Activated CD4-positive, alpha-beta T cell treated with anti-CD3 and anti-CD28 coated beads for 36 hours (primary cell): ENCODE results near the gene MID2. TPM values are rescaled to one million over a fixed set of nuclear protein-coding genes. Genes with fewer than 3 reads are reported as not detected.
A peak's percentile ranks its signal among the peaks of the same experiment; 100 is the strongest.

Experiments
- ATAC-seq: fragments of 200-7000 bp; cut with Tn5 transposase; one replicate; pipeline ENCODE4 v1.10.0; 2021; ENCODE audit warnings: mild to moderate bottlenecking, moderate library complexity
- CTCF ChIA-PET: fragments of 350-600 bp; sonication (Branson Sonifier 250); formaldehyde crosslinking; loops from one replicate; lab custom pipeline; 2021; ENCODE audit warnings: antibody characterized with exemption; lab: Charles Lee
- POLR2A ChIA-PET: fragments of 350-600 bp; sonication (Branson Sonifier 250); formaldehyde crosslinking; loops from one replicate; lab custom pipeline; 2021; ENCODE audit warnings: antibody characterized with exemption, inconsistent platforms; lab: Charles Lee
- DNase-seq: peaks from one replicate; pipeline ENCODE4 v3.0.0-alpha.2; 2020
- H3K27ac Mint-ChIP-seq: one replicate; pipeline ENCODE4 v1.8.0; 2021; ENCODE audit warnings: mixed read lengths
- H3K27me3 Mint-ChIP-seq: one replicate; pipeline ENCODE4 v1.8.0; 2021; ENCODE audit warnings: mixed read lengths
- H3K36me3 Mint-ChIP-seq: one replicate; pipeline ENCODE4 v1.8.0; 2021; ENCODE audit warnings: low read depth, mixed read lengths
- H3K4me1 Mint-ChIP-seq: one replicate; pipeline ENCODE4 v1.8.0; 2021; ENCODE audit warnings: mixed read lengths
- H3K4me3 Mint-ChIP-seq: one replicate; pipeline ENCODE4 v1.8.0; 2021; ENCODE audit warnings: mild to moderate bottlenecking, moderate library complexity, mixed read lengths
- H3K9me3 Mint-ChIP-seq: one replicate; pipeline ENCODE4 v1.8.0; 2021; ENCODE audit warnings: low read depth, mixed read lengths
- intact Hi-C, 2 experiments: fragments of 100-400 bp; cut with DNase I in 1 of 2; cut with micrococcal nuclease in 1 of 2; formaldehyde crosslinking; loops; one replicate each; pipeline versions ENCODE4 v1.14.2 to v1.15.1; 2022 to 2024; cut with DNase I, micrococcal nuclease
- total RNA-seq, 2 experiments: library from RNA; stranded (reverse); gene quantifications; one replicate each; pipeline ENCODE4 v1.2.3, GENCODE V29; 2021

Gene MID2
- total RNA-seq, 2 experiments from 2014 or later = 7.3 to 10.1 TPM

DNA sequence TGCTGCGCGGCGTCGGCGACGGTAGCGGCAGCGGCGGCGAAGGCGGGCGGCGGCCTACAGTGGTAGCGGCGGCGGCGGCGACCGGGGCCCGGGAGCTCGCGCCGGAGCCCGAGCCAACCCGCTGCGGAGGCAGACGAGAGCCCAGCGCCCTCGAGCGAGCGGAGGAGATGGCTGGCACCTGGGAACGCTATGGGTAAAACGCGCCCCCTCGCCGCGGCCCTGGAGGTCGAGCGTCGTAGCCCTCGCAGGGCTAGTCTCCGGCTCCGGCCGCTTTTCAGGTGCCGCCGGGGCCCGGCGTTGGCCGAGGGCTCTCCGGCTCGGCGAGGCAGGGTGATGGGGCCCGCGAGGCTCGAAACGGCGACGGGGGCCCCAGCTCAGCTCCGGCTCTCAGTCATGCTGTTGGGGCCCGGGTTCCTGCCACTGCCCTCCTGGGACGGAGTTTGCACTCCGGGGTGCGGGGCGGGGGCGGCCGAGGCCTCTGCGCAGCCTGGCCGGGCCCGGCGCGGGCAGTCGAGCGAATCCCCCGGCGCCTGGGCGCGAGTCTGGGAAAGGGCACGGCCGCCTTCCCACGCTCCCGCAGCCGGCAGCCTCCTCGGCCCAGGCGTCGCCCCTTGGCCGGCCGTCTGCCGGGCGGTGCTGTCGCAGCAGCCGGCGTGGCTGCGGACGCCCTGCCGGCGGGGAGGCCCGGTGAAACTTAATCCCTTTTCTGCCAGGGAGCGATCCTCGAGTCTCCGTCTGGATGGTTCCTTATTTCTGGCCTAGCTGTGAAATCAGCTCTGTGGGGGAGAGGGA, 768 bp downstream of the MID2 start:
- Mint-ChIP-seq H3K27ac (peak overlapping the region; percentile 78), H3K9me3 (no peaks in the 10 kb centered on the region), H3K27me3 (peaks cover 4% of the 10 kb centered on the region), H3K4me3 (peak overlapping the region; percentile 75), H3K36me3 (no peaks in the 10 kb centered on the region), H3K4me1 (peaks cover 46% of the 10 kb centered on the region)
- ATAC-seq (peak; percentile 43), DNase-seq (peak; percentile 56)
- CTCF ChIA-PET = interaction anchor here (1.6 kb wide), 1 partner anchor 49 kb away, joined by 7 read pairs; the partner anchor contains the start of gene NCBP2L
- POLR2A ChIA-PET = interaction anchor here (1.8 kb wide), 1 partner anchor 19 kb away, joined by 4 read pairs; no protein-coding TSS in a partner anchor
- intact Hi-C loops = loop anchor here (1.0 to 10.0 kb wide), 8 partner anchors 19 to 266 kb away; partner anchors contain the start of genes ATG4A (in 1 of the 2), NCBP2L (in 1 of the 2) and PSMD10 (in 1 of the 2)

DNA sequence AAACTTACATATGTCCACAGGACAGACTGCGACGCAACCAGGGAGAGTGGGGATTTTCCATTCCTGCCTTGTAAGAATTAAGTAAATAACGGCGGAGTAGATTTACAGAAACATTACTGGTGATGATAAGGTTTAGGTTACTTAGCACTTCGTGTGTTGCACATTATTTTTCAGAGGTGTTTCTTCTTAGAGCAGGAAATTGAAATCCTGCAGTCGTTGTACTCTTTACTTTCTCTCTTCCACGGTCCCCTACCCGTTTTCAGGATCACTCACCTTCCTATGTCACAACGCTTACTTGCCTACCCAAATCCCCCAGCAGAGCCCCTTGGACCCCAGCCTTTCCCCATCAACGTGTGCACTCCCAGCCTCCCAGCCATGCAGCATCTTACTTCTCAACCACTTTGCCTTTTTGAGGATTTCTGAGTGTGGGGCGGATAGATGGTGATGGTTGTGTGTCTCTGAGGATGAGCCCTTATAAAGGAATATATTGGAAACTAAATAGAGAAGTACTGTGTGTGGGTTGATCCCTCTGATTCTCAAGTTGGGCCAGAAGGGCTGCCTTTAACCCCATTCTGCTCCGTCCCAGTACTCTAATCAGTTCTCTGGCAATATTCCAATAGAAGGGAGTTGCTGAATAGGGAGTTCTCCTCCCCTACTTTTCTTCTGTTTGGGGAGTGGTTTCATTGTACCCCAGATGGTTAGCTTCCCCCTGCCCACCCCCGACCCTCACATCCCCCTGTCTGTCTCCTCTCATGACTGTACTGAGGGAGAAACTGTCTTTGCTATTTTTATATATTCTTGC, 1.6 kb downstream of the MID2 start:
- Mint-ChIP-seq H3K27ac (peak overlapping the region; percentile 78), H3K27me3 (peaks cover 4% of the 10 kb centered on the region), H3K4me3 (peak overlapping the region; percentile 75), H3K4me1 (peaks cover 46% of the 10 kb centered on the region), H3K36me3 (no peaks in the 10 kb centered on the region), H3K9me3 (no peaks in the 10 kb centered on the region)
- ATAC-seq (no peak), DNase-seq (no peak)
- CTCF ChIA-PET = interaction anchor here (1.2 to 1.3 kb wide), 2 partner anchors 24 to 50 kb away, joined by 3 to 5 read pairs; partner anchors contain the start of gene NCBP2L
- POLR2A ChIA-PET = interaction anchor here (1.8 kb wide), 1 partner anchor 18 kb away, joined by 4 read pairs; no protein-coding TSS in a partner anchor
- intact Hi-C loops = loop anchor here (1.0 to 10.0 kb wide), 7 partner anchors 18 to 265 kb away; partner anchors contain the start of genes ATG4A (in 1 of the 2), NCBP2L (in 1 of the 2) and PSMD10 (in 1 of the 2)

DNA sequence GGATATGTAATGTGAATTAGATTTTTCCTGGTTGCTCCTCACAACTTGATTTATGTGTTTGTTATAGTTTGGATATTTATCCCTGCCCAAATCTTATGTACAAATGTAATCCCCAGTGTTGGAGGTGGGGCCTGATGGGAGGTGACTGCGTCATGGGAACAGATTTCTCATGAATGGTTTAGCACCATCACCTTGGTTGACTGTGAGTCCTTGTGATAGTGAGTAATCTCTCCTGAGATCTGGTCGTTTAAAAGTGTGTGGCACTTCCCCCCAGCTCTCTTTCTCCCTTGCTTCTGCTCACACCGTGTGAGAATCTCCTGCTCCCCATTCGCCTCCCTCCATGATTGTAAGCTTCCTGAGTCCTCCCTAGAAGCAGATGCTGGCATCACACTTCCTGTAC, 2.2 kb downstream of the MID2 start:
- H3K4me3 Mint-ChIP-seq = peak overlapping the region; percentile 53
- peak overlapping the region; percentile 76 for H3K27ac Mint-ChIP-seq
- no peaks in the 10 kb centered on the region for H3K9me3 Mint-ChIP-seq
- H3K36me3 Mint-ChIP-seq = no peaks in the 10 kb centered on the region
- peak; percentile 42 for DNase-seq
- peaks cover 4% of the 10 kb centered on the region for H3K27me3 Mint-ChIP-seq
- ATAC-seq = peak; percentile 47
- CTCF ChIA-PET = interaction anchor here (1.2 to 1.3 kb wide), 2 partner anchors 23 to 50 kb away, joined by 3 to 5 read pairs; partner anchors contain the start of gene NCBP2L
- POLR2A ChIA-PET = no interaction called here
- intact Hi-C loops = loop anchor here (1.0 to 10.0 kb wide), 7 partner anchors 17 to 264 kb away; partner anchors contain the start of genes ATG4A (in 1 of the 2), NCBP2L (in 1 of the 2) and PSMD10 (in 1 of the 2)
- peaks cover 46% of the 10 kb centered on the region for H3K4me1 Mint-ChIP-seq

- Mint-ChIP-seq H3K9me3 (no peaks in the 10 kb centered on the region), H3K4me1 (peaks cover 31% of the 10 kb centered on the region), H3K4me3 (no peak overlapping the region), H3K27ac (no peak overlapping the region), H3K27me3 (peaks cover 2% of the 10 kb centered on the region), H3K36me3 (no peaks in the 10 kb centered on the region)
- ChIA-PET POLR2A (no interaction called here), CTCF (interaction anchor here (1.3 kb wide), 1 partner anchor 10 kb away, joined by 3 read pairs; no protein-coding TSS in a partner anchor)
- no peak for ATAC-seq
- DNase-seq = no peak
- intact Hi-C loops = loop anchor here (5.0 to 10.0 kb wide), 5 partner anchors 62 to 262 kb away; partner anchors contain the start of genes ATG4A (in 1 of the 2) and PSMD10 (in 1 of the 2)
Observed at GRCh38 chrX:107829878-107830277, 4.2 kb downstream of the MID2 start.

DNA sequence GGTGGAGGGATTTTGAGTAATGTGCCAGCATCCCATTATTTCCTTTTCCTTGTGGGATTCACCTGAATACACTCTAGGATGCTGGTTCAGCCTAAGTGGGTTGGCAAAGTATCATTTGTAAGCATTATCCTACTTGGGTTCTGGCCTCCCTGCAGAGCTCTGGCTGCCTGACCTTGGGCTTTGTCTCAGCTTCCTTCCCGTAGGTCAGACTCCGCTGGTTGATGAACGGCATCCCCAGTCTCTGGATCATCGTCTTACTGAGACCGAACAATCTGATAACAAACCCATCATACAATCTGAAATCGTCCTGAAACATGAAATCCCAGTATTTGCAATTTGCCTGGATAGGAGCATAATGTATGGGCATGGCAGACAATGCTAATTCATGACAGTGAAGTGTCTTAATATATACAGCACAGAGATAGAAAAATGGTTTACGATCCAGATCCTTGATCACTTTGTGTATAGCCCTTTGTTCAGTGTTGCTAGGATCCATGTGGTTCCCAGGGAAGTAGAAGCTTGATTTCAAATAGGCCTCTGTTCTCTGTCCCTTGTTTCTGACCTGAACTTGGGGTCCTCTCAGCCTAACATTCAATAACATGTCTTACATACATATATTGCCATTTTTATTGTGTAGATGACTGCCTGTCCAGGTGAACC, 5.5 kb downstream of the MID2 start:
- no peak overlapping the region for H3K27ac Mint-ChIP-seq

GRCh38 chrX:107834275-107835201, 8.9 kb downstream of the MID2 start:
- intact Hi-C loops = no loop called here
- DNase-seq (no peak), ATAC-seq (no peak)
- Mint-ChIP-seq H3K27ac (no peak overlapping the region), H3K4me1 (peaks cover 15% of the 10 kb centered on the region), H3K36me3 (no peaks in the 10 kb centered on the region), H3K27me3 (no peaks in the 10 kb centered on the region), H3K4me3 (no peak overlapping the region), H3K9me3 (no peaks in the 10 kb centered on the region)
- CTCF ChIA-PET = no interaction called here
- POLR2A ChIA-PET = no interaction called here

More for the DNA sequence above, 5.5 kb downstream of the MID2 start:
- no peaks in the 10 kb centered on the region for H3K9me3 Mint-ChIP-seq
- POLR2A ChIA-PET = no interaction called here
- CTCF ChIA-PET = no interaction called here
- ATAC-seq (no peak), DNase-seq (no peak)
- peaks cover 24% of the 10 kb centered on the region for H3K4me1 Mint-ChIP-seq
- no peak overlapping the region for H3K4me3 Mint-ChIP-seq
- no peaks in the 10 kb centered on the region for H3K27me3 Mint-ChIP-seq
- H3K36me3 Mint-ChIP-seq = no peaks in the 10 kb centered on the region
- intact Hi-C loops = no loop called here

DNA sequence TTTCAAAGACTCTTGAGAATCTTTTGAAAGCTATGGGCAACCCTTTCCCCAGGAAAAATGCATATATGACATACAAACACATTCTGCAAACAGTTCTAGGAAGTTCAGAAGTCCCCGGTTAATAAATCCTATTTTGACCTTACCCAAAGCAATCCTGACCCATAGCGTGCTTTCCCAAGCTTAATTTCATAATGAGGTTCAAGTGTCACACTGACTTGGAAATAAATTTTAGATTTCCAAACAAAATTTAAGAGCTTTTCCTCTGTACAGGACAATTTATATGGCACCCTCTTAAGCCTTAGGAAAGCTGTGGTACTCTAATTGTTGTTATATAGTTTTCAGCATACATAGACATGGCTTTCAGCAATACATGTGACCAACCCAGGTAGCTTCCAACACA, 11.3 kb downstream of the MID2 start:
- Mint-ChIP-seq H3K4me3 (no peak overlapping the region), H3K36me3 (peaks cover 7% of the 10 kb centered on the region), H3K27ac (no peak overlapping the region), H3K27me3 (no peaks in the 10 kb centered on the region), H3K4me1 (peaks cover 15% of the 10 kb centered on the region), H3K9me3 (no peaks in the 10 kb centered on the region)
- CTCF ChIA-PET = no interaction called here
- intact Hi-C loops = no loop called here
- POLR2A ChIA-PET = no interaction called here
- ATAC-seq = no peak
- no peak for DNase-seq

DNA sequence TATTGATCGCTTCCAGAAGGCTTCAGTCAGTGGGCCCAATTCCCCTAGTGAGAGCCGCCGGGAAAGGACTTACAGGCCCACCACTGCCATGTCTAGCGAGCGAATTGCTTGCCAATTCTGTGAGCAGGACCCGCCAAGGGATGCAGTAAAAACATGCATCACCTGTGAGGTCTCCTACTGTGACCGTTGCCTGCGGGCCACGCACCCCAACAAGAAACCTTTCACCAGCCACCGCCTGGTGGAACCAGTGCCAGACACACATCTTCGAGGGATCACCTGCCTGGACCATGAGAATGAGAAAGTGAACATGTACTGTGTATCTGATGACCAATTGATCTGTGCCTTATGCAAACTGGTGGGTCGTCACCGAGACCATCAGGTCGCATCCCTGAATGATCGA, 15.3 kb downstream of the MID2 start:
- Mint-ChIP-seq H3K36me3 (peaks cover 7% of the 10 kb centered on the region), H3K4me1 (peaks cover 18% of the 10 kb centered on the region), H3K4me3 (no peak overlapping the region), H3K9me3 (no peaks in the 10 kb centered on the region), H3K27me3 (no peaks in the 10 kb centered on the region), H3K27ac (no peak overlapping the region)
- POLR2A ChIA-PET = no interaction called here
- no peak for ATAC-seq
- intact Hi-C loops = no loop called here
- CTCF ChIA-PET = no interaction called here
- no peak for DNase-seq

GRCh38 chrX:107842715-107843400, 17.2 kb downstream of the MID2 start:
- Mint-ChIP-seq H3K27ac (no peak overlapping the region), H3K27me3 (no peaks in the 10 kb centered on the region), H3K36me3 (peaks cover 7% of the 10 kb centered on the region), H3K4me1 (peaks cover 14% of the 10 kb centered on the region), H3K9me3 (no peaks in the 10 kb centered on the region), H3K4me3 (no peak overlapping the region)
- ATAC-seq (no peak), DNase-seq (no peak)
- ChIA-PET CTCF (no interaction called here), POLR2A (no interaction called here)
- intact Hi-C loops = no loop called here
